Adrenal gland (tissue), 5 donors: ENCODE measurements around the gene PRR7.

Source experiments
- POLR2A ChIP-seq, 2 donors: fragments of 450-650 bp; IDR thresholded peaks; one replicate each; pipeline ENCODE4 v1.6.1; 2017; ENCODE audit warnings: antibody characterized with exemption in 2 of 2, mild to moderate bottlenecking in 2 of 2, moderate library complexity in 1 of 2
- TF ChIP-seq, protein P1 (sequence below), 6 experiments: fragments of 450-650 bp in 4 of 6; fragments of 200-600 bp in 2 of 6; sonication (generic) in 1 of 6; IDR thresholded peaks; 1 replicate in 5 of 6; 2 replicates in 1 of 6; pipeline versions ENCODE4 v1.5.1 to v1.8.0; 2016 to 2021; ENCODE audit warnings: antibody characterized with exemption in 6 of 6, mild to moderate bottlenecking in 2 of 6, moderate library complexity in 1 of 6
- donor health status: DM: no; HTN: no; CAD: no.

DNA sequence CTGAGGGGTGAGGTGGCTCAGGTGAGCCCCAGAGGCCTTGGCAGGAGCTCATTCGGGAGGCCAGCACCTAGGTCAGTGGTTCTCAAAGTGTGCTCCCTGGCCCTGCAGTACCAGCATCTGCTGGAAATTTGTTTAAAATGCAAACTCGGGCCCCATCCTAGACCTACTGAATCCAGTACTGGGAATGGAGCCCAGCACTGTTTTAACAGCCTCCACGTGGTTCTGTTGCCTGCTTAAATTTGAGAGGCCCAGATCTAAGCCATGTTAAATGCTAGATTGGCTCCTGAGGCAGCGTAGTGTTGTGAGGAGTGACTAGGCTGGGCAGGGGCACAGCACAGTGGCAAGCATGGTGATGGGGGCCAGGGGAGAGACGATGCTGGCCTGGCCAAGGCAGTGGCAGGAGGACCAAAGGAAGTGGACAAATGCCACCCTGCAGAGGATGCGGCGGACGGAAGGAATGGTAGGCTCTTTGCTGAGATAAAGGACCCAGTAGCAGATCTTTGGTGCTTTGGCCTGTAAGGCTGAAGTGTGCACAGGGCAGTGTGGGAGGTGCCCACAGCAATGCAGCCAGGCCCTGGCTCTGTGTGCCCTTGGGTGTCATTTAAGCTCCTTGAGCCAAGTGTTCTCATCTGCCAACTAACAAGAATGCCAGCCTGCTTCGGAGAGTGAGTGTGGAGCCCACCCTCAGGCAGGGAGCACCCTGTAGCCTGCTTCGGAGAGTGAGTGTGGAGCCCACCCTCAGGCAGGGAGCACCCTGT, 4.2 kb downstream of the PRR7 start:
- TF ChIP-seq POLR2A (IDR thresholded peaks at IDR 0.05), result no peak
- TF ChIP-seq, protein P1, sequence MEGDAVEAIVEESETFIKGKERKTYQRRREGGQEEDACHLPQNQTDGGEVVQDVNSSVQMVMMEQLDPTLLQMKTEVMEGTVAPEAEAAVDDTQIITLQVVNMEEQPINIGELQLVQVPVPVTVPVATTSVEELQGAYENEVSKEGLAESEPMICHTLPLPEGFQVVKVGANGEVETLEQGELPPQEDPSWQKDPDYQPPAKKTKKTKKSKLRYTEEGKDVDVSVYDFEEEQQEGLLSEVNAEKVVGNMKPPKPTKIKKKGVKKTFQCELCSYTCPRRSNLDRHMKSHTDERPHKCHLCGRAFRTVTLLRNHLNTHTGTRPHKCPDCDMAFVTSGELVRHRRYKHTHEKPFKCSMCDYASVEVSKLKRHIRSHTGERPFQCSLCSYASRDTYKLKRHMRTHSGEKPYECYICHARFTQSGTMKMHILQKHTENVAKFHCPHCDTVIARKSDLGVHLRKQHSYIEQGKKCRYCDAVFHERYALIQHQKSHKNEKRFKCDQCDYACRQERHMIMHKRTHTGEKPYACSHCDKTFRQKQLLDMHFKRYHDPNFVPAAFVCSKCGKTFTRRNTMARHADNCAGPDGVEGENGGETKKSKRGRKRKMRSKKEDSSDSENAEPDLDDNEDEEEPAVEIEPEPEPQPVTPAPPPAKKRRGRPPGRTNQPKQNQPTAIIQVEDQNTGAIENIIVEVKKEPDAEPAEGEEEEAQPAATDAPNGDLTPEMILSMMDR (IDR thresholded peaks at IDR 0.05), result no peak
